SK-N-SH treated with all-trans-retinoic acid at 6 μM for 48 hours (cell line): ENCODE results near the gene ZBTB39.

Source experiments
- ARNTL ChIP-seq: fragments of 450-650 bp; formaldehyde crosslinking; IDR thresholded peaks from 2 replicates; pipeline ENCODE4 v1.5.0; 2020; ENCODE audit warnings: low read depth, mild to moderate bottlenecking, moderate library complexity, borderline replicate concordance
- GLIS3 ChIP-seq: fragments of 250-450 bp; sonication (Bioruptor Pico); IDR thresholded peaks from 2 replicates; pipeline ENCODE4 v1.5.0; 2020; ENCODE audit warnings: mild to moderate bottlenecking, moderate library complexity
- OSR1 ChIP-seq: fragments of 250-450 bp; sonication (Bioruptor Pico); IDR thresholded peaks from 2 replicates; pipeline ENCODE4 v1.8.0; 2022; ENCODE audit warnings: moderate library complexity, mild to moderate bottlenecking, inconsistent platforms
- PATZ1 ChIP-seq: fragments of 250-450 bp; sonication (Bioruptor Pico); IDR thresholded peaks from 2 replicates; pipeline ENCODE4 v1.8.0; 2020; ENCODE audit warnings: mild to moderate bottlenecking, moderate library complexity, borderline replicate concordance
- PPARA ChIP-seq: fragments of 250-450 bp; sonication (Bioruptor Pico); IDR thresholded peaks from 2 replicates; pipeline ENCODE4 v1.5.0; 2020; ENCODE audit warnings: mild to moderate bottlenecking, borderline replicate concordance
- RARB ChIP-seq: fragments of 250-450 bp; sonication (Bioruptor Pico); IDR thresholded peaks from 2 replicates; pipeline ENCODE4 v1.8.0; 2021; ENCODE audit warnings: mild to moderate bottlenecking, moderate library complexity
- ZFP3 ChIP-seq: fragments of 250-450 bp; sonication (Bioruptor Pico); IDR thresholded peaks from 2 replicates; pipeline ENCODE4 v1.5.0; 2020; ENCODE audit warnings: mild to moderate bottlenecking, moderate library complexity
- ZNF70 ChIP-seq: fragments of 450-650 bp; formaldehyde crosslinking; IDR thresholded peaks from 2 replicates; pipeline ENCODE4 v1.5.0; 2020; ENCODE audit warnings: mild to moderate bottlenecking, moderate library complexity
- ZNF8 ChIP-seq: fragments of 450-650 bp; formaldehyde crosslinking; IDR thresholded peaks from 2 replicates; pipeline ENCODE4 v1.5.0; 2020; ENCODE audit warnings: mild to moderate bottlenecking, moderate library complexity
- TF ChIP-seq, protein P1 (sequence below): fragments of 250-450 bp; sonication (Bioruptor Pico); IDR thresholded peaks from 2 replicates; pipeline ENCODE4 v1.5.1; 2021; ENCODE audit warnings: mild to moderate bottlenecking, moderate library complexity

- TF ChIP-seq PATZ1 (CRISPR knock-in tag): no peak
- no peak for TF ChIP-seq ZFP3 (CRISPR knock-in tag)
- TF ChIP-seq, protein P1, sequence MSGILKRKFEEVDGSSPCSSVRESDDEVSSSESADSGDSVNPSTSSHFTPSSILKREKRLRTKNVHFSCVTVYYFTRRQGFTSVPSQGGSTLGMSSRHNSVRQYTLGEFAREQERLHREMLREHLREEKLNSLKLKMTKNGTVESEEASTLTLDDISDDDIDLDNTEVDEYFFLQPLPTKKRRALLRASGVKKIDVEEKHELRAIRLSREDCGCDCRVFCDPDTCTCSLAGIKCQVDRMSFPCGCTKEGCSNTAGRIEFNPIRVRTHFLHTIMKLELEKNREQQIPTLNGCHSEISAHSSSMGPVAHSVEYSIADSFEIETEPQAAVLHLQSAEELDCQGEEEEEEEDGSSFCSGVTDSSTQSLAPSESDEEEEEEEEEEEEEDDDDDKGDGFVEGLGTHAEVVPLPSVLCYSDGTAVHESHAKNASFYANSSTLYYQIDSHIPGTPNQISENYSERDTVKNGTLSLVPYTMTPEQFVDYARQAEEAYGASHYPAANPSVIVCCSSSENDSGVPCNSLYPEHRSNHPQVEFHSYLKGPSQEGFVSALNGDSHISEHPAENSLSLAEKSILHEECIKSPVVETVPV (CRISPR knock-in tag): no peak
- no peak for TF ChIP-seq GLIS3
- TF ChIP-seq PPARA: no peak
- TF ChIP-seq RARB: no peak
- no peak for TF ChIP-seq OSR1 (CRISPR knock-in tag)
- TF ChIP-seq ARNTL: no peak
- TF ChIP-seq ZNF8 (CRISPR knock-in tag): no peak
- TF ChIP-seq ZNF70 (CRISPR knock-in tag): no peak
Measured at GRCh38 chr12:57039016-57039798, 32.9 kb upstream of the ZBTB39 start.
